SU-DHL-6 (cell line): ENCODE results near the gene EEFSEC.

Source experiments
- H2AFZ ChIP-seq: fragments of 200-600 bp; sonication (generic); 2 replicates; pipeline ENCODE4 v1.6.1; 2014; ENCODE audit warnings: low read depth, mild to moderate bottlenecking, moderate library complexity, mixed read lengths, antibody characterized with exemption, low read length; ENCODE audit not compliant: severe bottlenecking
- H3F3A ChIP-seq: fragments of 200-600 bp; shearing (Covaris generic); 2 replicates; pipeline ENCODE4 v1.6.0; 2016; ENCODE audit warnings: antibody characterized with exemption, mild to moderate bottlenecking; ENCODE audit not compliant: insufficient read depth
- H3K27ac ChIP-seq: fragments of 200-600 bp; sonication (generic); 2 replicates; pipeline ENCODE4 v1.5.1; 2016; ENCODE audit warnings: low read depth, mild to moderate bottlenecking, low read length, moderate library complexity, mixed read lengths
- H3K27me3 ChIP-seq: fragments of 200-600 bp; sonication (generic), shearing (Covaris generic); 2 replicates; pipeline ENCODE4 v1.6.0; 2014; ENCODE audit warnings: mild to moderate bottlenecking, low read length
- H3K36me3 ChIP-seq: fragments of 200-600 bp; sonication (generic); 2 replicates; pipeline ENCODE4 v1.6.1; 2014; ENCODE audit warnings: mild to moderate bottlenecking, low read length, mixed read lengths
- H3K4me2 ChIP-seq: fragments of 300-600, 200-600 bp; shearing (Covaris generic), sonication (generic); 2 replicates; pipeline ENCODE4 v1.6.0; 2014; ENCODE audit warnings: low read length, low read depth, mild to moderate bottlenecking; ENCODE audit not compliant: poor library complexity, severe bottlenecking
- H3K4me3 ChIP-seq: fragments of 200-600 bp; sonication (generic); 2 replicates; pipeline ENCODE4 v1.5.1; 2014; ENCODE audit warnings: antibody characterized with exemption, low read length, mild to moderate bottlenecking, mixed read lengths; ENCODE audit not compliant: insufficient read depth, poor library complexity, severe bottlenecking
- H3K79me2 ChIP-seq: fragments of 200-600 bp; sonication (generic); 2 replicates; pipeline ENCODE4 v1.6.1; 2014; ENCODE audit warnings: mild to moderate bottlenecking, low read length, moderate library complexity; ENCODE audit not compliant: insufficient read depth
- H3K9ac ChIP-seq: fragments of 200-600 bp; sonication (generic); 2 replicates; pipeline ENCODE4 v1.7.0; 2014; ENCODE audit warnings: mild to moderate bottlenecking, low read length
- H3K9me2 ChIP-seq: fragments of 200-600 bp; sonication (generic); replicated peaks from 2 replicates; pipeline ENCODE4 v1.6.1; 2014; ENCODE audit warnings: low read length; ENCODE audit not compliant: insufficient read depth
- H3K9me3 ChIP-seq: fragments of 200-600 bp; sonication (generic); 2 replicates; pipeline ENCODE4 v1.6.1; 2014; ENCODE audit warnings: low read length, mixed read lengths; ENCODE audit not compliant: insufficient read depth
- H4K20me1 ChIP-seq: fragments of 200-600 bp; sonication (generic); 2 replicates; pipeline ENCODE4 v1.6.1; 2014; ENCODE audit warnings: low read depth, mild to moderate bottlenecking, antibody characterized with exemption, low read length, moderate library complexity, mixed read lengths
- EZH2phosphoT487 ChIP-seq: fragments of 200-600 bp; sonication (generic), shearing (Covaris generic); conservative IDR thresholded peaks from 2 replicates; pipeline ENCODE4 v1.6.1; 2018; ENCODE audit warnings: mild to moderate bottlenecking, antibody characterized with exemption, low read length, moderate library complexity, mixed read lengths
- TF ChIP-seq, protein P1 (sequence below): fragments of 200-600 bp; sonication (generic); IDR thresholded peaks from one replicate; pipeline ENCODE4 v1.5.1; 2017; ENCODE audit warnings: antibody characterized with exemption, mild to moderate bottlenecking, low read length, moderate library complexity; ENCODE audit not compliant: insufficient read depth, poor library complexity, severe bottlenecking

The EEFSEC gene

DNA sequence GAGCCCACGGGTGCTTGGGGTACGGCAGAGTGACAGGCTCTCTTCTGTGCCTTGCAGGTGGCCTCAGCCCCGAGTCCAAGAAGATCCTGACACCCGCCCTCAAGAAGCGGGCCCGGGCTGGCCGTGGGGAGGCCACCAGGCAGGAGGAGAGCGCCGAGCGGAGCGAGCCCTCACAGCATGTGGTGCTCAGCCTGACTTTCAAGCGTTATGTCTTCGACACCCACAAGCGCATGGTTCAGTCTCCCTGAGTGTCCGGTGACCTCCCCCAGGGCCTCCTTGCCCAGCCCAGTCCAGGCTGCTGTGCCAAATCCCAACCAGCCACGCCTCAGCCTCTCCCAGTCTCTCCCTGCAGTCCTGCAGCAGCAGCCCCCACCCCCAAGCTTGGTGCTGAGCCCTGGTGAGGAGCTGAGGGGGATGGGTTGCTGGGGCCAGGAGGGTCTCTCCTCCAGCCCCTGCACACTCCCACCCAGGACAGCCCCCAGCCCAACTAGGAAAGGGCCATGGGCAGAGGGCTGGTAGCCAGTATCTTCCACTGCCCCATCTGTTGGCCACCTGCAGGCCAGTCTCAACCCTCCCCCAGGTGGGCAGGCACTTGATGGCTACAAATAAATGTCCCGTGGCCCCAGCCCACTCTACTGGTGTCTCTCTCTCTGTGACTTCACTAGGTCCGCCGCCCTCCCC lies 254.9 kb downstream of the EEFSEC start:
- no peaks in the 10 kb centered on the region; the same call in 1 of the 2 replicates for H4K20me1 ChIP-seq
- H3F3A ChIP-seq, result no peaks in the 10 kb centered on the region
- H3K9me3 ChIP-seq, result no peaks in the 10 kb centered on the region
- H2AFZ ChIP-seq, result no peak overlapping the region
- no peak overlapping the region for H3K4me3 ChIP-seq
- no peak overlapping the region for H3K4me2 ChIP-seq
- no peak for TF ChIP-seq EZH2phosphoT487
- TF ChIP-seq, protein P1, sequence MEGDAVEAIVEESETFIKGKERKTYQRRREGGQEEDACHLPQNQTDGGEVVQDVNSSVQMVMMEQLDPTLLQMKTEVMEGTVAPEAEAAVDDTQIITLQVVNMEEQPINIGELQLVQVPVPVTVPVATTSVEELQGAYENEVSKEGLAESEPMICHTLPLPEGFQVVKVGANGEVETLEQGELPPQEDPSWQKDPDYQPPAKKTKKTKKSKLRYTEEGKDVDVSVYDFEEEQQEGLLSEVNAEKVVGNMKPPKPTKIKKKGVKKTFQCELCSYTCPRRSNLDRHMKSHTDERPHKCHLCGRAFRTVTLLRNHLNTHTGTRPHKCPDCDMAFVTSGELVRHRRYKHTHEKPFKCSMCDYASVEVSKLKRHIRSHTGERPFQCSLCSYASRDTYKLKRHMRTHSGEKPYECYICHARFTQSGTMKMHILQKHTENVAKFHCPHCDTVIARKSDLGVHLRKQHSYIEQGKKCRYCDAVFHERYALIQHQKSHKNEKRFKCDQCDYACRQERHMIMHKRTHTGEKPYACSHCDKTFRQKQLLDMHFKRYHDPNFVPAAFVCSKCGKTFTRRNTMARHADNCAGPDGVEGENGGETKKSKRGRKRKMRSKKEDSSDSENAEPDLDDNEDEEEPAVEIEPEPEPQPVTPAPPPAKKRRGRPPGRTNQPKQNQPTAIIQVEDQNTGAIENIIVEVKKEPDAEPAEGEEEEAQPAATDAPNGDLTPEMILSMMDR, result no peak
- no peaks in the 10 kb centered on the region for H3K79me2 ChIP-seq
- H3K27ac ChIP-seq, result no peak overlapping the region
- H3K9ac ChIP-seq, result no peak overlapping the region
- no peaks in the 10 kb centered on the region for H3K9me2 ChIP-seq
- H3K27me3 ChIP-seq, result no peaks in the 10 kb centered on the region
- H3K36me3 ChIP-seq, result no peaks in the 10 kb centered on the region

DNA sequence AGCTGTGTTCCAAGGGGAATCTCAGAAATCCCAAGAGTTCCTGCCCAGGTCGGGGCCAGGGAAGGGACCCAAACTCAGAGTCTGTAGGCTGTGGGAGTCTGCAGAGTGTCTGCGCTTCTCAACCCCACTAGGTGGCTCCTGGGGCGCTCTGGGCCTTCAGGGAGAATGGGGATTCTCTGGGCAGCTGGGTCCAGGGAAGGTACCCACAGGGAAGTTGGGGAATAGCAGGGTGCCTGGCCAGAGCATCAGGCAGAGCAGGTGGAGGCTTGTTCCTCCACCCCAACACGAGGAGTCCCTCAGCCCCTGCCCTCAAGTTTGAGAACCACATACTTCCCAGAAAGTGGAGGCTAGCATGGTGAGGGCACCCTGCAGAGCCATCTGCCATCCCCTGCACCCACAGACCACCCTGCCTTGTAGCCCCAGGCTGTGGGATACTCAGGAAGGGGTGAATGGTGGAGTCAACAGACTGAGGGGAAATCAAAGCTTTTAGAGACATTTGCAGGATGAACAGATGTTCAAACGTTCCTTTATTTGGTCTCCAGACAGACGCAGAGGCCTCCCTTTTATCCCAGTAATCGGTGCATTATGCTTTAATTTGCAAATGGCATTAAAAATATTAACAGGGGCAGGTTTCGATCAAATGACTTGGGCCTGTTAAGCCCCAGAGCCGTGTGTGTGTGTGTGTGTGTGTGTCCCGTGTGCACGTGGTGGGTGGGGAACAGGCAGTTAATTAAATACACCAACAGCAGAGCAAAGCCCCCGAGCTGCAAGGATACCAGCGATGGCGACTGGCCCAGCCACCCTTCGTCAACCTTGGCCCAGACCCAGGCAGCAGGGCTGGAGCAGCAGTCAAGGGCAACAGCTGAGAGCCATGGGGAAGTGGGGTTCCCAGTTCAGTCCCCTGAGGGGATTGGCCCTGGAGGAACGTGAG lies 255.7 kb downstream of the EEFSEC start:
- no peaks in the 10 kb centered on the region for H3K27me3 ChIP-seq
- H3K27ac ChIP-seq, result no peak overlapping the region
- no peak overlapping the region for H2AFZ ChIP-seq
- H3F3A ChIP-seq, result no peaks in the 10 kb centered on the region
- no peaks in the 10 kb centered on the region for H3K36me3 ChIP-seq
- H4K20me1 ChIP-seq, result no peaks in the 10 kb centered on the region; the same call in 1 of the 2 replicates
- no peaks in the 10 kb centered on the region for H3K9me2 ChIP-seq
- H3K4me2 ChIP-seq, result no peak overlapping the region
- no peak for TF ChIP-seq EZH2phosphoT487
- no peaks in the 10 kb centered on the region for H3K79me2 ChIP-seq
- no peak overlapping the region for H3K9ac ChIP-seq
- H3K4me3 ChIP-seq, result no peak overlapping the region
- no peaks in the 10 kb centered on the region for H3K9me3 ChIP-seq

DNA sequence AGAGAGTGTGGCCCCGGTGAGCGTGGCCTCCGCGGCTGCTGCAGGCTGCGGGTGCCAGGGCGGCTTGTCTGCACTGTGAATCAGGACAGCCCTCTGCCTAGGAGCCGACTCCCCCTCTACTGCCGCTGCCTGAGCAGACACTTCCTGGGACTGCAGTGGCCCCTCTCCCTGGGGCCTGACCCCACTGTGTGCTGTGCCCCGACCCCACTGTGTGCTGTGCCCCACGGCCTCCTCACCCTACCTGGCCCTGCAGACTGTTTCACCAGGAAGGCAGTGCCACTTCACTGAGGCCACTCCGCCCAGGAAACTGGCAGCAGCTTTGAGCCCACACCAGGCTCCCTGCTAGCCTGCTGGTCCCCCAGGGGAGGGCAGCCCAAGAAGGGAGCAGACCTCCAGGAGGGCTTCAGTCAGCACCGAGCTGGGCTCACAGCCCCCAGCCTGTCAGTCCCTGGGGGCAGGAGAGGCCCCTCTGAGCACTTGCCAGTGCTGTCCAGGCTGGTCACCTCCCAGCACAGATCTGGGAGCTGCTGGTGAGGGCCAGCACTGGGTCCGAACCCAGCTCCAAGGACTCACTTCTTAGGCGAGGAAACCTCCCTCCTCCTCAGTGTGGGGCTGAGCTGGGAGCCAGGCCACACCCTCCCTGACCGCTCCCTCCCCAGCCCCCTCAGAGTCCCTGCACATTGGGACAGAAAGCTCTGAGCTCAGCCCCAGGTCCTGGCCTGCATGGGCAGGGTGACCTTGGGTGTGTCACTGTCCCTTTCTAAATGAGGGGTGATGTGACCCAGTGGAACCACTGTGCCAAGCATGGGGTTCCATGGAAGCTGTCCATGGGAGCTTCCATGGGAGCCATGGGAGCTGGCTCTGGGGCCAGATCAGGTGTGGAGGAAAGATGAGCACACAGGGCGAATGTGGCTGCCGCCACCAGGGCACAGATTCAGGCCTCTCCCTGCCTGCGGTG lies 256.6 kb downstream of the EEFSEC start:
- Histone ChIP-seq H3K9me2 (no peaks in the 10 kb centered on the region), H3K9ac (no peak overlapping the region), H2AFZ (no peak overlapping the region), H3K9me3 (no peaks in the 10 kb centered on the region), H3K4me3 (no peak overlapping the region), H3K79me2 (no peaks in the 10 kb centered on the region), H3K27me3 (no peaks in the 10 kb centered on the region), H3K4me2 (no peak overlapping the region), H3K36me3 (no peaks in the 10 kb centered on the region), H4K20me1 (no peaks in the 10 kb centered on the region; the same call in 1 of the 2 replicates), H3F3A (no peaks in the 10 kb centered on the region), H3K27ac (no peak overlapping the region)
- TF ChIP-seq EZH2phosphoT487, result no peak
- TF ChIP-seq, protein P1, result no peak
